ENCODE measurements around the gene HAPSTR1. TPM values are rescaled to one million over a fixed set of nuclear protein-coding genes. Genes with fewer than 3 reads are reported as not detected.

The HAPSTR1 gene
- total RNA-seq, 1 experiment from 2014 or later: 85.2 TPM

DNA sequence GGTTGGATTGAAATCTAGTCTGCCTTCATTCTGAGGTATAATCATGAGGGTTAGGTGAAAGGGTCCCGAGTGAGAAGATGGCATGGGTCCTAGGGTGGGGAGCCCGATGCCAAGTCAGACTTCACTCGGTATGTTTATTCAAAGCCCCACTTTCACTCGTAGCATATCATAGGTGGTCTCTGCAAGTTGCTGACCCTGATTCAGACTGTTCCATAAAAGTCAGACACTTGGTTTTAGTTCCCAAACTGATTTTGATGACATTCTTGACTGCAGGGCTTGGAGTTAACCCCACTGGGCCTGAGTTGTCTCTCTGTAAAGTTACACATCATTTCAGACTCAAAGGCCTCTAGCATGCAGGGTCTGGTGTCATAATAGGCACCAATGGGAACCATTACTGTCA is 17.8 kb downstream of the HAPSTR1 start:
- TF ChIP-seq CTCF (conservative IDR thresholded peaks at IDR 0.05): no peak

More for the DNA sequence above, 17.8 kb downstream of the HAPSTR1 start:
- Histone ChIP-seq H4K91ac (ENCODE audit: insufficient read length, low read depth, low read length) (no peak overlapping the region), H3T11ph (ENCODE audit: low read length) (no peak overlapping the region), H2BK5ac (ENCODE audit: insufficient read length, low read length) (no peak overlapping the region), H3K9me3 (ENCODE audit: control insufficient read depth, low read depth, low read length) (no peaks in the 10 kb centered on the region), H3K79me1 (ENCODE audit: insufficient read depth, low read depth, low read length, poor library complexity, severe bottlenecking) (peaks cover 8% of the 10 kb centered on the region), H3K79me2 (ENCODE audit: insufficient read depth, low read length) (peaks cover 36% of the 10 kb centered on the region; the same call in 1 of the 2 replicates), H3K18ac (ENCODE audit: insufficient read length, low read depth, low read length) (no peak overlapping the region), H3K4me2 (ENCODE audit: insufficient read depth, insufficient read length, low read length) (peak overlapping the region; percentile 32), H2BK15ac (ENCODE audit: low read depth, low read length) (no peak overlapping the region), H3K27me3 (ENCODE audit: insufficient read depth, low read length) (no peaks in the 10 kb centered on the region), H3K56ac (ENCODE audit: insufficient read length, low read depth, low read length) (no peak overlapping the region), H2AFZ (ENCODE audit: low read length) (no peak overlapping the region), H3K4me1 (ENCODE audit: insufficient read depth, low read length) (peaks cover 11% of the 10 kb centered on the region; the same call in 1 of the 2 replicates), H2AK5ac (ENCODE audit: insufficient read length, low read length) (no peak overlapping the region), H3K23me2 (ENCODE audit: insufficient read length, low read depth, low read length, poor library complexity, severe bottlenecking) (no peaks in the 10 kb centered on the region), H2BK20ac (ENCODE audit: low read depth, low read length, poor library complexity, severe bottlenecking) (no peak overlapping the region), H2BK120ac (ENCODE audit: low read depth, low read length, poor library complexity, severe bottlenecking) (no peak overlapping the region), H3K23ac (ENCODE audit: insufficient read length, low read depth, low read length) (no peak overlapping the region), H3K14ac (ENCODE audit: insufficient read depth, low read length) (no peak overlapping the region), H4K20me1 (ENCODE audit: control insufficient read depth, insufficient read depth, insufficient read length) (no peaks in the 10 kb centered on the region), H3K9ac (ENCODE audit: extremely low read depth, insufficient read length, low read length) (no peak overlapping the region), H4K8ac (replicated peaks; ENCODE audit: insufficient read length, low read depth, low read length) (no peak overlapping the region), H2BK12ac (ENCODE audit: insufficient read length, low read depth, low read length) (no peak overlapping the region), H3K4ac (ENCODE audit: low read depth, low read length) (no peak overlapping the region), H4K5ac (ENCODE audit: insufficient read length, low read depth, low read length) (no peak overlapping the region), H3K27ac (ENCODE audit: insufficient read length, low read depth, low read length) (no peak overlapping the region)
- Mint-ChIP-seq H3K36me3 (ENCODE audit: insufficient read depth in 1 of 3, low read depth in 3 of 3) (peaks cover 29 to 45% (median 42%) of the 10 kb centered on the region in 3 experiments; a peak in 6 of 7 replicates), H3K27me3 (ENCODE audit: low read depth) (no peaks in the 10 kb centered on the region), H3K4me3 (peak overlapping the region in 1 of 2 experiments; percentile 3; a peak in 1 of 5 replicates), H3K27ac (peak overlapping the region; percentile 10 to 62 (median 56); a peak in 5 of 7 replicates), H3K9me3 (no peaks in the 10 kb centered on the region), H3K4me1 (peaks cover 77 to 82% of the 10 kb centered on the region in 2 experiments)
- no peak for DNase-seq
- no CpG with 5 or more reads among the region's 4 CpGs for WGBS (ENCODE audit: extremely low coverage, insufficient read length, low lambda C conversion rate)

Measured in H9 (cell line).